ENCODE measurements around the gene CCDC159.
"Not testable (repeated sequence)": the region's sequence is repeated elsewhere in the genome, so short reads cannot be mapped to it uniquely, and the experiment has no call there.

GRCh38 chr19:11320278-11320995 is 25.9 kb upstream of the CCDC159 start:
- TF ChIP-seq POLR2A (IDR thresholded peaks at IDR 0.05), result not testable (repeated sequence)
- TF ChIP-seq, protein P1, sequence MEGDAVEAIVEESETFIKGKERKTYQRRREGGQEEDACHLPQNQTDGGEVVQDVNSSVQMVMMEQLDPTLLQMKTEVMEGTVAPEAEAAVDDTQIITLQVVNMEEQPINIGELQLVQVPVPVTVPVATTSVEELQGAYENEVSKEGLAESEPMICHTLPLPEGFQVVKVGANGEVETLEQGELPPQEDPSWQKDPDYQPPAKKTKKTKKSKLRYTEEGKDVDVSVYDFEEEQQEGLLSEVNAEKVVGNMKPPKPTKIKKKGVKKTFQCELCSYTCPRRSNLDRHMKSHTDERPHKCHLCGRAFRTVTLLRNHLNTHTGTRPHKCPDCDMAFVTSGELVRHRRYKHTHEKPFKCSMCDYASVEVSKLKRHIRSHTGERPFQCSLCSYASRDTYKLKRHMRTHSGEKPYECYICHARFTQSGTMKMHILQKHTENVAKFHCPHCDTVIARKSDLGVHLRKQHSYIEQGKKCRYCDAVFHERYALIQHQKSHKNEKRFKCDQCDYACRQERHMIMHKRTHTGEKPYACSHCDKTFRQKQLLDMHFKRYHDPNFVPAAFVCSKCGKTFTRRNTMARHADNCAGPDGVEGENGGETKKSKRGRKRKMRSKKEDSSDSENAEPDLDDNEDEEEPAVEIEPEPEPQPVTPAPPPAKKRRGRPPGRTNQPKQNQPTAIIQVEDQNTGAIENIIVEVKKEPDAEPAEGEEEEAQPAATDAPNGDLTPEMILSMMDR (IDR thresholded peaks at IDR 0.05), result not testable (repeated sequence)
